Measurements from ENCODE around the gene AFM.

DNA sequence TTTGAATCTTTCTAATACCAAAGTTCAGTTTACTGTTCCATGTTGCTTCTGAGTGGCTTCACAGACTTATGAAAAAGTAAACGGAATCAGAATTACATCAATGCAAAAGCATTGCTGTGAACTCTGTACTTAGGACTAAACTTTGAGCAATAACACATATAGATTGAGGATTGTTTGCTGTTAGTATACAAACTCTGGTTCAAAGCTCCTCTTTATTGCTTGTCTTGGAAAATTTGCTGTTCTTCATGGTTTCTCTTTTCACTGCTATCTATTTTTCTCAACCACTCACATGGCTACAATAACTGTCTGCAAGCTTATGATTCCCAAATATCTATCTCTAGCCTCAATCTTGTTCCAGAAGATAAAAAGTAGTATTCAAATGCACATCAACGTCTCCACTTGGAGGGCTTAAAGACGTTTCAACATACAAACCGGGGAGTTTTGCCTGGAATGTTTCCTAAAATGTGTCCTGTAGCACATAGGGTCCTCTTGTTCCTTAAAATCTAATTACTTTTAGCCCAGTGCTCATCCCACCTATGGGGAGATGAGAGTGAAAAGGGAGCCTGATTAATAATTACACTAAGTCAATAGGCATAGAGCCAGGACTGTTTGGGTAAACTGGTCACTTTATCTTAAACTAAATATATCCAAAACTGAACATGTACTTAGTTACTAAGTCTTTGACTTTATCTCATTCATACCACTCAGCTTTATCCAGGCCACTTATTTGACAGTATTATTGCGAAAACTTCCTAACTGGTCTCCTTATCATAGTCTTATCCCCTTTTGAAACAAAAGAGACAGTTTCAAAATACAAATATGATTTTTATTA is 49.2 kb upstream of the AFM start:
- TF ChIP-seq, protein P1, sequence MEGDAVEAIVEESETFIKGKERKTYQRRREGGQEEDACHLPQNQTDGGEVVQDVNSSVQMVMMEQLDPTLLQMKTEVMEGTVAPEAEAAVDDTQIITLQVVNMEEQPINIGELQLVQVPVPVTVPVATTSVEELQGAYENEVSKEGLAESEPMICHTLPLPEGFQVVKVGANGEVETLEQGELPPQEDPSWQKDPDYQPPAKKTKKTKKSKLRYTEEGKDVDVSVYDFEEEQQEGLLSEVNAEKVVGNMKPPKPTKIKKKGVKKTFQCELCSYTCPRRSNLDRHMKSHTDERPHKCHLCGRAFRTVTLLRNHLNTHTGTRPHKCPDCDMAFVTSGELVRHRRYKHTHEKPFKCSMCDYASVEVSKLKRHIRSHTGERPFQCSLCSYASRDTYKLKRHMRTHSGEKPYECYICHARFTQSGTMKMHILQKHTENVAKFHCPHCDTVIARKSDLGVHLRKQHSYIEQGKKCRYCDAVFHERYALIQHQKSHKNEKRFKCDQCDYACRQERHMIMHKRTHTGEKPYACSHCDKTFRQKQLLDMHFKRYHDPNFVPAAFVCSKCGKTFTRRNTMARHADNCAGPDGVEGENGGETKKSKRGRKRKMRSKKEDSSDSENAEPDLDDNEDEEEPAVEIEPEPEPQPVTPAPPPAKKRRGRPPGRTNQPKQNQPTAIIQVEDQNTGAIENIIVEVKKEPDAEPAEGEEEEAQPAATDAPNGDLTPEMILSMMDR (conservative IDR thresholded peaks at IDR 0.05 in 1 of 2, IDR thresholded peaks at IDR 0.05 in 1 of 2; ENCODE audit: low read depth in 1 of 2, low read length in 2 of 2), result no peak
- no peak for TF ChIP-seq EZH2 (IDR thresholded peaks at IDR 0.05; ENCODE audit: low read length, missing control alignments)
